ENCODE data around the gene LUZP4. TPM values are rescaled to one million over a fixed set of nuclear protein-coding genes. Genes with fewer than 3 reads are reported as not detected.

LUZP4 gene
- total RNA-seq, 4 donors from 2014 or later = not detected

DNA sequence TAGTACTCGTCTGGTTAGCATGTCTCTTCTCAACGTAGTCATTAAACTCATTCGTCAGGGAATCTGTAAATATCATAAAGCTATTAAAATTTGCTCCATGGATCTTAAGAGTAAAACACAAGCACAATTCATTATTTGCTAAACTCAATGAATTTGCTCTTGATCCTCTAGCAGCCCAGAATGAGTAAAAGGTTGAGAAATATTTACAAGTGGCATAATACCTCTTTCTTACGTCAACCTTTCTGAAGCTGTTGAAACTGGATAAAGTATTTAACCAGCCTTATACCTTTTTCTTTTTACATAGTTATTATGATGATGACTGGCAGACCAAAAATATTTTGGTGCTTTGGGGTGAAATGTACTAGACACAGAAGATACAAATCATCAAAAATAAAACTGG, 66.9 kb downstream of the LUZP4 start:
- peaks cover 0 to 26% of the 10 kb centered on the region in 2 donors for H3K27me3 ChIP-seq
- H3K4me3 ChIP-seq = no peak overlapping the region
- H3K36me3 ChIP-seq = no peaks in the 10 kb centered on the region
- peak overlapping the region in 2 of 4 donors; percentile 41 to 54 for H3K27ac ChIP-seq
- 68 to 86% methylated on average over 4 of the region's 4 CpGs for WGBS, 2 donors
- H3K4me1 ChIP-seq = peaks cover 0 to 17% (median 0%) of the 10 kb centered on the region in 4 donors
- H3K9me3 ChIP-seq = no peaks in the 10 kb centered on the region
- TF ChIP-seq, protein P1, sequence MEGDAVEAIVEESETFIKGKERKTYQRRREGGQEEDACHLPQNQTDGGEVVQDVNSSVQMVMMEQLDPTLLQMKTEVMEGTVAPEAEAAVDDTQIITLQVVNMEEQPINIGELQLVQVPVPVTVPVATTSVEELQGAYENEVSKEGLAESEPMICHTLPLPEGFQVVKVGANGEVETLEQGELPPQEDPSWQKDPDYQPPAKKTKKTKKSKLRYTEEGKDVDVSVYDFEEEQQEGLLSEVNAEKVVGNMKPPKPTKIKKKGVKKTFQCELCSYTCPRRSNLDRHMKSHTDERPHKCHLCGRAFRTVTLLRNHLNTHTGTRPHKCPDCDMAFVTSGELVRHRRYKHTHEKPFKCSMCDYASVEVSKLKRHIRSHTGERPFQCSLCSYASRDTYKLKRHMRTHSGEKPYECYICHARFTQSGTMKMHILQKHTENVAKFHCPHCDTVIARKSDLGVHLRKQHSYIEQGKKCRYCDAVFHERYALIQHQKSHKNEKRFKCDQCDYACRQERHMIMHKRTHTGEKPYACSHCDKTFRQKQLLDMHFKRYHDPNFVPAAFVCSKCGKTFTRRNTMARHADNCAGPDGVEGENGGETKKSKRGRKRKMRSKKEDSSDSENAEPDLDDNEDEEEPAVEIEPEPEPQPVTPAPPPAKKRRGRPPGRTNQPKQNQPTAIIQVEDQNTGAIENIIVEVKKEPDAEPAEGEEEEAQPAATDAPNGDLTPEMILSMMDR (IDR thresholded peaks at IDR 0.05) = no peak
- no peak for TF ChIP-seq POLR2A (IDR thresholded peaks at IDR 0.05)
- no peak for TF ChIP-seq EP300 (IDR thresholded peaks at IDR 0.05)
- no peak for DNase-seq (ENCODE audit: low spot score in 2 of 2)

Other genes starting within 250 kb of the LUZP4 start
- not detected for gene RBMXL3, start 100.3 kb upstream of the LUZP4 start, total RNA-seq
- 1 to 10 TPM; 3.3 to 7.1 (median 5.7) TPM for gene LRCH2, start 55.6 kb upstream of the LUZP4 start, total RNA-seq

Data from tibial nerve (tissue), 4 donors.